HepG2 (cell line): ENCODE results near the gene ADGRB2. TPM values are rescaled to one million over a fixed set of nuclear protein-coding genes. Genes with fewer than 3 reads are reported as not detected.
A peak's percentile ranks its signal among the peaks of the same experiment; 100 is the strongest.

Source experiments
- CAMTA2 ChIP-seq: sonication (generic); formaldehyde crosslinking; IDR thresholded peaks from 2 replicates; pipeline ENCODE4 v1.4.0; 2020; ENCODE audit warnings: mild to moderate bottlenecking, missing genetic modification reagents, borderline replicate concordance
- DNMT1 ChIP-seq: sonication (generic); formaldehyde crosslinking; IDR thresholded peaks from 2 replicates; pipeline ENCODE4 v1.5.1; 2020; ENCODE audit warnings: mild to moderate bottlenecking, missing genetic modification reagents
- EED ChIP-seq: sonication (generic); formaldehyde crosslinking; IDR thresholded peaks from 2 replicates; pipeline ENCODE4 v1.5.0; 2020; ENCODE audit warnings: mild to moderate bottlenecking, missing genetic modification reagents
- EHMT2 ChIP-seq: fragments of 200-600 bp; sonication (generic); IDR thresholded peaks from 2 replicates; pipeline ENCODE4 v1.7.0; 2017; ENCODE audit warnings: antibody characterized with exemption, low read depth, low read length, borderline replicate concordance
- ELK4 ChIP-seq: sonication (generic); formaldehyde crosslinking; IDR thresholded peaks from 2 replicates; pipeline ENCODE4 v1.9.0; 2021; ENCODE audit warnings: missing genetic modification reagents, borderline replicate concordance
- GABPB1 ChIP-seq: IDR thresholded peaks from 2 replicates; pipeline ENCODE4 v1.6.1; 2016; ENCODE audit warnings: mild to moderate bottlenecking, missing genetic modification reagents, moderate library complexity, missing compliant biosample characterization
- HBP1 ChIP-seq: IDR thresholded peaks from 2 replicates; pipeline ENCODE4 v1.6.1; 2016; ENCODE audit warnings: low read depth, control low read depth
- HNRNPH1 ChIP-seq: fragments of 200-400 bp; formaldehyde crosslinking; optimal IDR thresholded peaks from 2 replicates; pipeline ENCODE3; 2017; ENCODE audit warnings: mild to moderate bottlenecking, low read depth, low read length
- KAT8 ChIP-seq: IDR thresholded peaks from 2 replicates; pipeline ENCODE4 v1.6.1; 2016; ENCODE audit warnings: missing genetic modification reagents, missing compliant biosample characterization
- NFKB2 ChIP-seq: sonication (generic); formaldehyde crosslinking; IDR thresholded peaks from 2 replicates; pipeline ENCODE4 v1.4.0; 2020; ENCODE audit warnings: missing genetic modification reagents, borderline replicate concordance
- NFYB ChIP-seq: sonication (generic); formaldehyde crosslinking; IDR thresholded peaks from 2 replicates; pipeline ENCODE4 v1.4.0; 2020; ENCODE audit warnings: missing genetic modification reagents
- NFYC ChIP-seq: IDR thresholded peaks from 2 replicates; pipeline ENCODE4 v1.6.1; 2016; ENCODE audit warnings: missing genetic modification reagents, missing compliant biosample characterization
- PHF5A ChIP-seq: IDR thresholded peaks from one replicate; pipeline ENCODE4 v1.6.1; 2018; ENCODE audit warnings: low read depth, missing genetic modification reagents; ENCODE audit not compliant: unreplicated experiment
- SAP130 ChIP-seq: IDR thresholded peaks from 2 replicates; pipeline ENCODE4 v1.6.1; 2016; ENCODE audit warnings: low read depth
- TFDP2 ChIP-seq: sonication (generic); formaldehyde crosslinking; IDR thresholded peaks from 2 replicates; pipeline ENCODE4 v1.4.0; 2020; ENCODE audit warnings: missing genetic modification reagents
- YEATS4 ChIP-seq: sonication (generic); formaldehyde crosslinking; IDR thresholded peaks from 2 replicates; pipeline ENCODE4 v1.4.0; 2020; ENCODE audit warnings: missing genetic modification reagents, borderline replicate concordance
- ZNF180 ChIP-seq: sonication (generic); formaldehyde crosslinking; IDR thresholded peaks from 2 replicates; pipeline ENCODE4 v1.4.0; 2020; ENCODE audit warnings: low read depth, missing genetic modification reagents, borderline replicate concordance
- ZNF24 ChIP-seq: fragments of 450-650 bp; IDR thresholded peaks from 2 replicates; pipeline ENCODE4 v1.6.1; 2017; ENCODE audit warnings: antibody characterized with exemption, mild to moderate bottlenecking
- ZNF280B ChIP-seq: sonication (generic); formaldehyde crosslinking; IDR thresholded peaks from 2 replicates; pipeline ENCODE4 v1.5.0; 2020; ENCODE audit warnings: missing genetic modification reagents, mild to moderate bottlenecking, borderline replicate concordance
- ZNF335 ChIP-seq: sonication (generic); formaldehyde crosslinking; IDR thresholded peaks from 2 replicates; pipeline ENCODE4 v1.4.0; 2020; ENCODE audit warnings: missing genetic modification reagents
- ZNF430 ChIP-seq: sonication (generic); formaldehyde crosslinking; IDR thresholded peaks from 2 replicates; pipeline ENCODE4 v1.9.0; 2021; ENCODE audit warnings: mild to moderate bottlenecking, missing genetic modification reagents
- ZNF549 ChIP-seq: sonication (generic); formaldehyde crosslinking; IDR thresholded peaks from 2 replicates; pipeline ENCODE4 v1.5.0; 2020; ENCODE audit warnings: missing genetic modification reagents
- ZNF782 ChIP-seq: sonication (generic); formaldehyde crosslinking; IDR thresholded peaks from 2 replicates; pipeline ENCODE4 v1.4.0; 2020; ENCODE audit warnings: missing genetic modification reagents, mild to moderate bottlenecking, borderline replicate concordance
- ZNF784 ChIP-seq: sonication (generic); formaldehyde crosslinking; IDR thresholded peaks from 2 replicates; pipeline ENCODE4 v1.5.1; 2020; ENCODE audit warnings: missing genetic modification reagents, mild to moderate bottlenecking, borderline replicate concordance
- ZNF841 ChIP-seq: sonication (generic); formaldehyde crosslinking; IDR thresholded peaks from 2 replicates; pipeline ENCODE4 v1.8.1; 2023; ENCODE audit warnings: missing genetic modification reagents, borderline replicate concordance
- polyA plus RNA-seq, 8 experiments: library from polyadenylated mRNA; depleted of rRNA in 3 of 8; stranded (reverse) in 7 of 8; unstranded in 1 of 8; fragments of >200 nt; fragmentation: Illumina TruSeq in 4 of 8; extraction: Trizol in 4 of 8; gene quantifications; 2 replicates each; pipeline versions ENCODE4 v1.2.1 to v1.2.3, GENCODE V29; 2011 to 2016; ENCODE audit warnings: low read depth in 4 of 8, missing spikeins in 1 of 8, mixed read lengths in 1 of 8; ENCODE audit not compliant: insufficient read depth in 1 of 8
- total RNA-seq, 5 experiments: library from RNA; depleted of rRNA; stranded (reverse); fragments of >200 nt; fragmentation: Illumina TruSeq; extraction: Trizol; gene quantifications; 2 replicates each; pipeline ENCODE4 v1.2.3, GENCODE V29; 2016; ENCODE audit warnings: low read depth in 1 of 5

Gene ADGRB2
- total and polyA plus RNA-seq, 2 of the 13 experiments (the other 11 are each of a cell fraction or from before 2014, with no cell fraction given) = 0.03 to 0.09 TPM

- no peak for TF ChIP-seq ZNF280B
- TF ChIP-seq SAP130 (CRISPR knock-in tag) = peak; percentile 72
- 0 out of 2 replicates have a peak, but pooled peaks have one; percentile 36 for TF ChIP-seq HBP1 (CRISPR knock-in tag)
- peak; percentile 37; the same call in 1 of the 2 replicates for TF ChIP-seq TFDP2 (CRISPR knock-in tag)
- TF ChIP-seq NFYB (CRISPR knock-in tag) = no peak
- peak; percentile 68 for TF ChIP-seq KAT8 (CRISPR knock-in tag)
- no peak for TF ChIP-seq ELK4
- no peak for TF ChIP-seq CAMTA2 (CRISPR knock-in tag)
- TF ChIP-seq NFKB2 (CRISPR knock-in tag) = no peak
- no peak for TF ChIP-seq DNMT1 (CRISPR knock-in tag)
- no peak for TF ChIP-seq ZNF784 (CRISPR knock-in tag)
- no peak for TF ChIP-seq EED (CRISPR knock-in tag)
- no peak for TF ChIP-seq ZNF841 (CRISPR knock-in tag)
- no peak for TF ChIP-seq ZNF549 (CRISPR knock-in tag)
- TF ChIP-seq ZNF782 (CRISPR knock-in tag) = no peak; the same call in 1 of the 2 replicates
- no peak for TF ChIP-seq GABPB1
- no peak for TF ChIP-seq ZNF180 (CRISPR knock-in tag)
- peak; percentile 81; the same call in 1 of the 2 replicates for TF ChIP-seq ZNF430 (CRISPR knock-in tag)
- TF ChIP-seq YEATS4 (CRISPR knock-in tag) = 0 out of 2 replicates have a peak, but pooled peaks have one; percentile 27
- no peak for TF ChIP-seq NFYC (CRISPR knock-in tag)
- no peak for TF ChIP-seq ZNF24
- no peak for TF ChIP-seq PHF5A (CRISPR knock-in tag)
- no peak for TF ChIP-seq EHMT2
- no peak for TF ChIP-seq HNRNPH1
- 0 out of 2 replicates have a peak, but pooled peaks have one; percentile 53 for TF ChIP-seq ZNF335 (CRISPR knock-in tag)
Observed at GRCh38 chr1:31701091-31701736, 62.9 kb downstream of the ADGRB2 start (continued).
